HepG2 (cell line): Measurements from ENCODE around the gene AHSG. TPM values are rescaled to one million over a fixed set of nuclear protein-coding genes. Genes with fewer than 3 reads are reported as not detected.

Experiments used
- FOXK2 ChIP-seq: fragments of 450-650 bp; IDR thresholded peaks from 2 replicates; pipeline ENCODE4 v1.6.1; 2016
- IRX3 ChIP-seq: sonication (generic); formaldehyde crosslinking; IDR thresholded peaks from 2 replicates; pipeline ENCODE4 v1.8.1; 2023; ENCODE audit warnings: mild to moderate bottlenecking, low read depth, missing genetic modification reagents, borderline replicate concordance
- JUND ChIP-seq: sonication (generic); formaldehyde crosslinking; IDR thresholded peaks from 2 replicates; pipeline ENCODE4 v1.8.0; 2022; ENCODE audit warnings: mild to moderate bottlenecking, missing genetic modification reagents
- KDM1A ChIP-seq: IDR thresholded peaks from 2 replicates; pipeline ENCODE4 v1.6.1; 2016; ENCODE audit warnings: missing compliant biosample characterization
- MAFF ChIP-seq: IDR thresholded peaks from 2 replicates; pipeline ENCODE4 v1.6.1; 2011; ENCODE audit warnings: low read depth, low read length, improper control_type of control experiment
- POLR2A ChIP-seq, 2 experiments: IDR thresholded peaks; 2 replicates each; pipeline ENCODE4 v1.6.1; 2011; ENCODE audit warnings: low read depth in 2 of 2, low read length in 2 of 2, mild to moderate bottlenecking in 1 of 2, moderate library complexity in 1 of 2; ENCODE audit not compliant: insufficient read depth in 1 of 2
- RARA ChIP-seq: IDR thresholded peaks from 2 replicates; pipeline ENCODE4 v1.6.1; 2016; ENCODE audit warnings: missing genetic modification reagents, missing compliant biosample characterization
- ZFX ChIP-seq: sonication (generic); formaldehyde crosslinking; IDR thresholded peaks from 2 replicates; pipeline ENCODE4 v1.4.0; 2020; ENCODE audit warnings: mild to moderate bottlenecking, low read depth, missing genetic modification reagents, moderate library complexity
- ZKSCAN8 ChIP-seq: IDR thresholded peaks from 2 replicates; pipeline ENCODE4 v1.6.1; 2016; ENCODE audit warnings: borderline replicate concordance, missing genetic modification reagents, missing compliant biosample characterization
- ZNF264 ChIP-seq: sonication (generic); formaldehyde crosslinking; IDR thresholded peaks from 2 replicates; pipeline ENCODE4 v1.4.0; 2020; ENCODE audit warnings: missing genetic modification reagents
- ZNF557 ChIP-seq: sonication (generic); formaldehyde crosslinking; IDR thresholded peaks from 2 replicates; pipeline ENCODE4 v1.4.0; 2020; ENCODE audit warnings: missing genetic modification reagents
- ZNF567 ChIP-seq: sonication (generic); formaldehyde crosslinking; IDR thresholded peaks from 2 replicates; pipeline ENCODE4 v1.8.1; 2023; ENCODE audit warnings: mild to moderate bottlenecking, missing genetic modification reagents, borderline replicate concordance
- ZNF672 ChIP-seq: sonication (generic); formaldehyde crosslinking; IDR thresholded peaks from 2 replicates; pipeline ENCODE4 v1.8.1; 2022; ENCODE audit warnings: missing genetic modification reagents
- ZSCAN31 ChIP-seq: sonication (generic); formaldehyde crosslinking; IDR thresholded peaks from 2 replicates; pipeline ENCODE4 v1.5.0; 2020; ENCODE audit warnings: low read depth, mild to moderate bottlenecking, missing genetic modification reagents
- polyA plus RNA-seq, 8 experiments: library from polyadenylated mRNA; depleted of rRNA in 3 of 8; stranded (reverse) in 7 of 8; unstranded in 1 of 8; fragments of >200 nt; fragmentation: Illumina TruSeq in 4 of 8; extraction: Trizol in 4 of 8; gene quantifications; 2 replicates each; pipeline versions ENCODE4 v1.2.1 to v1.2.3, GENCODE V29; 2011 to 2016; ENCODE audit warnings: low read depth in 4 of 8, missing spikeins in 1 of 8, mixed read lengths in 1 of 8; ENCODE audit not compliant: insufficient read depth in 1 of 8
- total RNA-seq, 5 experiments: library from RNA; depleted of rRNA; stranded (reverse); fragments of >200 nt; fragmentation: Illumina TruSeq; extraction: Trizol; gene quantifications; 2 replicates each; pipeline ENCODE4 v1.2.3, GENCODE V29; 2016; ENCODE audit warnings: low read depth in 1 of 5
- TF ChIP-seq, protein P1 (sequence below): sonication (generic); formaldehyde crosslinking; IDR thresholded peaks from 2 replicates; pipeline ENCODE4 v1.9.0; 2021; ENCODE audit warnings: missing genetic modification reagents, borderline replicate concordance
- TF ChIP-seq, protein P2 (sequence below): sonication (generic); formaldehyde crosslinking; IDR thresholded peaks from 2 replicates; pipeline ENCODE4 v1.4.0; 2020; ENCODE audit warnings: missing genetic modification reagents, mild to moderate bottlenecking, borderline replicate concordance
- TF ChIP-seq, protein P3 (sequence below): sonication (generic); formaldehyde crosslinking; IDR thresholded peaks from 2 replicates; pipeline ENCODE4 v1.4.0; 2020; ENCODE audit warnings: missing genetic modification reagents
- TF ChIP-seq, protein P4 (sequence below): sonication (generic); formaldehyde crosslinking; IDR thresholded peaks from 2 replicates; pipeline ENCODE4 v1.5.1; 2020; ENCODE audit warnings: mild to moderate bottlenecking, missing genetic modification reagents, borderline replicate concordance

The AHSG gene
- total and polyA plus RNA-seq, 2 of the 13 experiments (the other 11 are each of a cell fraction or from before 2014, with no cell fraction given): 2,043 to 19,152 TPM

DNA sequence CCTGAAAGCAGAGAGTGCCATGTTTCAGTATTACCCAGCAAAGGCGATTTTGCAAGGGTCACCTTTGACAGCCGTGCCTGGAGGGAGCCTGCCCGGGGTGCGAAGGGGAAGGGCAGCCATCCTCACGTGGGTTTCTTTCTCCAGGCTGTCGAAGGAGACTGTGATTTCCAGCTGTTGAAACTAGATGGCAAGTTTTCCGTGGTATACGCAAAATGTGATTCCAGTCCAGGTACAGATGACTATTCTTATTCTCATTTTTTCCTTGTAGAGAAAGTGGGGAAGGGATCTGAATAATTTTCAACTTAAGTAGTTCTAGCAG is 3.4 kb downstream of the AHSG start (continued):
- TF ChIP-seq, protein P1, sequence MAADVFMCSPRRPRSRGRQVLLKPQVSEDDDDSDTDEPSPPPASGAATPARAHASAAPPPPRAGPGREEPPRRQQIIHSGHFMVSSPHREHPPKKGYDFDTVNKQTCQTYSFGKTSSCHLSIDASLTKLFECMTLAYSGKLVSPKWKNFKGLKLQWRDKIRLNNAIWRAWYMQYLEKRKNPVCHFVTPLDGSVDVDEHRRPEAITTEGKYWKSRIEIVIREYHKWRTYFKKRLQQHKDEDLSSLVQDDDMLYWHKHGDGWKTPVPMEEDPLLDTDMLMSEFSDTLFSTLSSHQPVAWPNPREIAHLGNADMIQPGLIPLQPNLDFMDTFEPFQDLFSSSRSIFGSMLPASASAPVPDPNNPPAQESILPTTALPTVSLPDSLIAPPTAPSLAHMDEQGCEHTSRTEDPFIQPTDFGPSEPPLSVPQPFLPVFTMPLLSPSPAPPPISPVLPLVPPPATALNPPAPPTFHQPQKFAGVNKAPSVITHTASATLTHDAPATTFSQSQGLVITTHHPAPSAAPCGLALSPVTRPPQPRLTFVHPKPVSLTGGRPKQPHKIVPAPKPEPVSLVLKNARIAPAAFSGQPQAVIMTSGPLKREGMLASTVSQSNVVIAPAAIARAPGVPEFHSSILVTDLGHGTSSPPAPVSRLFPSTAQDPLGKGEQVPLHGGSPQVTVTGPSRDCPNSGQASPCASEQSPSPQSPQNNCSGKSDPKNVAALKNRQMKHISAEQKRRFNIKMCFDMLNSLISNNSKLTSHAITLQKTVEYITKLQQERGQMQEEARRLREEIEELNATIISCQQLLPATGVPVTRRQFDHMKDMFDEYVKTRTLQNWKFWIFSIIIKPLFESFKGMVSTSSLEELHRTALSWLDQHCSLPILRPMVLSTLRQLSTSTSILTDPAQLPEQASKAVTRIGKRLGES (CRISPR knock-in tag): 0 out of 2 replicates have a peak, but pooled peaks have one; percentile 18
- TF ChIP-seq ZSCAN31 (CRISPR knock-in tag): no peak
- TF ChIP-seq, protein P2, sequence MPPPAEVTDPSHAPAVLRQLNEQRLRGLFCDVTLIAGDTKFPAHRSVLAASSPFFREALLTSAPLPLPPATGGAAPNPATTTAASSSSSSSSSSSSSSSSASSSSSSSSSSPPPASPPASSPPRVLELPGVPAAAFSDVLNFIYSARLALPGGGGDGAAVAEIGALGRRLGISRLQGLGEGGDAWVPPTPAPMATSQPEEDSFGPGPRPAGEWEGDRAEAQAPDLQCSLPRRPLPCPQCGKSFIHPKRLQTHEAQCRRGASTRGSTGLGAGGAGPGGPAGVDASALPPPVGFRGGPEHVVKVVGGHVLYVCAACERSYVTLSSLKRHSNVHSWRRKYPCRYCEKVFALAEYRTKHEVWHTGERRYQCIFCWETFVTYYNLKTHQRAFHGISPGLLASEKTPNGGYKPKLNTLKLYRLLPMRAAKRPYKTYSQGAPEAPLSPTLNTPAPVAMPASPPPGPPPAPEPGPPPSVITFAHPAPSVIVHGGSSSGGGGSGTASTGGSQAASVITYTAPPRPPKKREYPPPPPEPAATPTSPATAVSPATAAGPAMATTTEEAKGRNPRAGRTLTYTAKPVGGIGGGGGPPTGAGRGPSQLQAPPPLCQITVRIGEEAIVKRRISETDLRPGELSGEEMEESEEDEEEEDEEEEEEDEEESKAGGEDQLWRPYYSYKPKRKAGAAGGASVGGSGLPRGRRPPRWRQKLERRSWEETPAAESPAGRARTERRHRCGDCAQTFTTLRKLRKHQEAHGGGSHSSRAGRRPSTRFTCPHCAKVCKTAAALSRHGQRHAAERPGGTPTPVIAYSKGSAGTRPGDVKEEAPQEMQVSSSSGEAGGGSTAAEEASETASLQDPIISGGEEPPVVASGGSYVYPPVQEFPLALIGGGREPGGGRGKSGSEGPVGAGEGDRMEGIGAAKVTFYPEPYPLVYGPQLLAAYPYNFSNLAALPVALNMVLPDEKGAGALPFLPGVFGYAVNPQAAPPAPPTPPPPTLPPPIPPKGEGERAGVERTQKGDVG: no peak
- TF ChIP-seq ZKSCAN8 (CRISPR knock-in tag): no peak
- peak in 1 of 2 experiments; percentile 72; a peak in 1 of 4 replicates for TF ChIP-seq POLR2A (IDR thresholded peaks at IDR 0.05; ENCODE audit: insufficient read depth in 1 of 2, low read depth in 2 of 2, low read length in 2 of 2)
- no peak for TF ChIP-seq RARA (CRISPR knock-in tag)
- no peak for TF ChIP-seq JUND (CRISPR knock-in tag)
- TF ChIP-seq, protein P3, sequence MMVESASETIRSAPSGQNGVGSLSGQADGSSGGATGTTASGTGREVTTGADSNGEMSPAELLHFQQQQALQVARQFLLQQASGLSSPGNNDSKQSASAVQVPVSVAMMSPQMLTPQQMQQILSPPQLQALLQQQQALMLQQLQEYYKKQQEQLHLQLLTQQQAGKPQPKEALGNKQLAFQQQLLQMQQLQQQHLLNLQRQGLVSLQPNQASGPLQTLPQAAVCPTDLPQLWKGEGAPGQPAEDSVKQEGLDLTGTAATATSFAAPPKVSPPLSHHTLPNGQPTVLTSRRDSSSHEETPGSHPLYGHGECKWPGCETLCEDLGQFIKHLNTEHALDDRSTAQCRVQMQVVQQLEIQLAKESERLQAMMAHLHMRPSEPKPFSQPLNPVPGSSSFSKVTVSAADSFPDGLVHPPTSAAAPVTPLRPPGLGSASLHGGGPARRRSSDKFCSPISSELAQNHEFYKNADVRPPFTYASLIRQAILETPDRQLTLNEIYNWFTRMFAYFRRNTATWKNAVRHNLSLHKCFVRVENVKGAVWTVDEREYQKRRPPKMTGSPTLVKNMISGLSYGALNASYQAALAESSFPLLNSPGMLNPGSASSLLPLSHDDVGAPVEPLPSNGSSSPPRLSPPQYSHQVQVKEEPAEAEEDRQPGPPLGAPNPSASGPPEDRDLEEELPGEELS (CRISPR knock-in tag): no peak
- TF ChIP-seq ZNF672 (CRISPR knock-in tag): no peak
- TF ChIP-seq ZNF567: no peak
- no peak for TF ChIP-seq ZNF557 (CRISPR knock-in tag)
- no peak for TF ChIP-seq KDM1A (CRISPR knock-in tag)
- no peak for TF ChIP-seq IRX3 (CRISPR knock-in tag)
- TF ChIP-seq, protein P4, sequence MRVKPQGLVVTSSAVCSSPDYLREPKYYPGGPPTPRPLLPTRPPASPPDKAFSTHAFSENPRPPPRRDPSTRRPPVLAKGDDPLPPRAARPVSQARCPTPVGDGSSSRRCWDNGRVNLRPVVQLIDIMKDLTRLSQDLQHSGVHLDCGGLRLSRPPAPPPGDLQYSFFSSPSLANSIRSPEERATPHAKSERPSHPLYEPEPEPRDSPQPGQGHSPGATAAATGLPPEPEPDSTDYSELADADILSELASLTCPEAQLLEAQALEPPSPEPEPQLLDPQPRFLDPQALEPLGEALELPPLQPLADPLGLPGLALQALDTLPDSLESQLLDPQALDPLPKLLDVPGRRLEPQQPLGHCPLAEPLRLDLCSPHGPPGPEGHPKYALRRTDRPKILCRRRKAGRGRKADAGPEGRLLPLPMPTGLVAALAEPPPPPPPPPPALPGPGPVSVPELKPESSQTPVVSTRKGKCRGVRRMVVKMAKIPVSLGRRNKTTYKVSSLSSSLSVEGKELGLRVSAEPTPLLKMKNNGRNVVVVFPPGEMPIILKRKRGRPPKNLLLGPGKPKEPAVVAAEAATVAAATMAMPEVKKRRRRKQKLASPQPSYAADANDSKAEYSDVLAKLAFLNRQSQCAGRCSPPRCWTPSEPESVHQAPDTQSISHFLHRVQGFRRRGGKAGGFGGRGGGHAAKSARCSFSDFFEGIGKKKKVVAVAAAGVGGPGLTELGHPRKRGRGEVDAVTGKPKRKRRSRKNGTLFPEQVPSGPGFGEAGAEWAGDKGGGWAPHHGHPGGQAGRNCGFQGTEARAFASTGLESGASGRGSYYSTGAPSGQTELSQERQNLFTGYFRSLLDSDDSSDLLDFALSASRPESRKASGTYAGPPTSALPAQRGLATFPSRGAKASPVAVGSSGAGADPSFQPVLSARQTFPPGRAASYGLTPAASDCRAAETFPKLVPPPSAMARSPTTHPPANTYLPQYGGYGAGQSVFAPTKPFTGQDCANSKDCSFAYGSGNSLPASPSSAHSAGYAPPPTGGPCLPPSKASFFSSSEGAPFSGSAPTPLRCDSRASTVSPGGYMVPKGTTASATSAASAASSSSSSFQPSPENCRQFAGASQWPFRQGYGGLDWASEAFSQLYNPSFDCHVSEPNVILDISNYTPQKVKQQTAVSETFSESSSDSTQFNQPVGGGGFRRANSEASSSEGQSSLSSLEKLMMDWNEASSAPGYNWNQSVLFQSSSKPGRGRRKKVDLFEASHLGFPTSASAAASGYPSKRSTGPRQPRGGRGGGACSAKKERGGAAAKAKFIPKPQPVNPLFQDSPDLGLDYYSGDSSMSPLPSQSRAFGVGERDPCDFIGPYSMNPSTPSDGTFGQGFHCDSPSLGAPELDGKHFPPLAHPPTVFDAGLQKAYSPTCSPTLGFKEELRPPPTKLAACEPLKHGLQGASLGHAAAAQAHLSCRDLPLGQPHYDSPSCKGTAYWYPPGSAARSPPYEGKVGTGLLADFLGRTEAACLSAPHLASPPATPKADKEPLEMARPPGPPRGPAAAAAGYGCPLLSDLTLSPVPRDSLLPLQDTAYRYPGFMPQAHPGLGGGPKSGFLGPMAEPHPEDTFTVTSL (CRISPR knock-in tag): 0 out of 2 replicates have a peak, but pooled peaks have one; percentile 13
- no peak for TF ChIP-seq MAFF
- 0 out of 2 replicates have a peak, but pooled peaks have one; percentile 1 for TF ChIP-seq ZFX
- 0 out of 2 replicates have a peak, but pooled peaks have one; percentile 19 for TF ChIP-seq ZNF264 (CRISPR knock-in tag)
- TF ChIP-seq FOXK2: no peak
